Endothelial cell of umbilical vein (primary cell): ENCODE measurements around the gene ELL2. TPM values are rescaled to one million over a fixed set of nuclear protein-coding genes. Genes with fewer than 3 reads are reported as not detected.

Experiments
- BruUV-seq: library from RNA; stranded (reverse); fragments of 400-500 nt; replicated peaks from 2 replicates; lab custom pipeline; 2021; lab: Mats Ljungman, UMichigan
- CTCF ChIA-PET: fragments of 300-600, 350-600 bp; sonication (Branson Sonifier 250); formaldehyde crosslinking; loops from one replicate; lab custom pipeline; 2021; ENCODE audit warnings: antibody characterized with exemption, inconsistent platforms; lab: Charles Lee
- POLR2A ChIA-PET: fragments of 300-600, 350-600 bp; sonication (Branson Sonifier 250); formaldehyde crosslinking; loops from one replicate; lab custom pipeline; 2021; ENCODE audit warnings: antibody characterized with exemption, inconsistent platforms; lab: Charles Lee
- DNase-seq: peaks from one replicate; pipeline ENCODE4 v3.0.0-alpha.2; 2011; ENCODE audit warnings: low read depth, low spot score
- FAIRE-seq: peaks from 2 replicates; lab custom pipeline; 2011; peaks lifted over from hg19 to GRCh38; lab: Jason Lieb, UNC
- H2AFZ ChIP-seq: 2 replicates; pipeline ENCODE4 v1.6.0; 2012; ENCODE audit warnings: low read depth, low read length, control low read depth, inconsistent platforms
- H3K27ac ChIP-seq: 2 replicates; pipeline ENCODE4 v1.5.1; 2011; ENCODE audit warnings: low read depth, mild to moderate bottlenecking, control low read depth, low read length, moderate library complexity; ENCODE audit not compliant: insufficient read depth
- H3K27me3 ChIP-seq, 2 experiments: 2 replicates each; pipeline versions ENCODE4 v1.6.0 to v1.6.1; 2011; ENCODE audit warnings: low read length in 2 of 2, mixed read lengths in 1 of 2; ENCODE audit not compliant: control insufficient read depth in 2 of 2, insufficient read depth in 2 of 2
- H3K36me3 ChIP-seq, 2 experiments: 2 replicates in 1 of 2; 3 replicates in 1 of 2; pipeline ENCODE4 v1.5.1; 2011; ENCODE audit warnings: low read length in 2 of 2, mild to moderate bottlenecking in 1 of 2, moderate library complexity in 1 of 2; ENCODE audit not compliant: control insufficient read depth in 2 of 2, insufficient read depth in 2 of 2; ENCODE audit errors: extremely low read depth in 1 of 2
- H3K4me1 ChIP-seq: 3 replicates; pipeline ENCODE4 v1.5.1; 2011; ENCODE audit warnings: mild to moderate bottlenecking, low read length; ENCODE audit not compliant: control insufficient read depth, insufficient read depth; ENCODE audit errors: extremely low read depth
- H3K4me2 ChIP-seq: 2 replicates; pipeline ENCODE4 v1.6.1; 2011; ENCODE audit warnings: low read length, control low read depth, mixed read lengths; ENCODE audit not compliant: insufficient read depth
- H3K4me3 ChIP-seq, 3 experiments: fragments of 200-600 bp in 1 of 3; sonication (generic), shearing (Covaris generic) in 1 of 3; replicated peaks in 1 of 3; 2 replicates each; pipeline ENCODE4 v1.5.1; 2011 to 2016; ENCODE audit warnings: control low read depth in 3 of 3, low read length in 3 of 3, mild to moderate bottlenecking in 2 of 3, inconsistent platforms in 1 of 3, low read depth in 1 of 3, moderate library complexity in 1 of 3; ENCODE audit not compliant: insufficient read depth in 1 of 3
- H3K79me2 ChIP-seq: 2 replicates; pipeline ENCODE4 v1.6.0; 2012; ENCODE audit warnings: low read length, inconsistent platforms; ENCODE audit not compliant: control insufficient read depth, insufficient read depth
- H3K9ac ChIP-seq: replicated peaks from 2 replicates; pipeline ENCODE3; 2011; ENCODE audit warnings: low read length, control low read depth; ENCODE audit not compliant: insufficient read depth; ENCODE audit errors: extremely low read depth
- H3K9me1 ChIP-seq: replicated peaks from 3 replicates; pipeline ENCODE4 v1.6.0; 2011; ENCODE audit warnings: mild to moderate bottlenecking, low read length; ENCODE audit not compliant: control insufficient read depth, insufficient read depth; ENCODE audit errors: extremely low read depth
- H3K9me3 ChIP-seq: replicated peaks from 2 replicates; pipeline ENCODE4 v1.5.1; 2012; ENCODE audit warnings: low read length, inconsistent platforms; ENCODE audit not compliant: control insufficient read depth, insufficient read depth
- H4K20me1 ChIP-seq: replicated peaks from 2 replicates; pipeline ENCODE3; 2011; ENCODE audit warnings: mild to moderate bottlenecking, low read length; ENCODE audit not compliant: control insufficient read depth, insufficient read depth; ENCODE audit errors: extremely low read depth
- EZH2 ChIP-seq: IDR thresholded peaks from 2 replicates; pipeline ENCODE4 v1.6.1; 2012; ENCODE audit warnings: borderline replicate concordance, low read depth, mild to moderate bottlenecking, moderate library complexity, low read length, inconsistent platforms; ENCODE audit not compliant: severe bottlenecking
- FOS ChIP-seq: IDR thresholded peaks from 2 replicates; pipeline ENCODE4 v1.6.1; 2011; ENCODE audit warnings: mild to moderate bottlenecking, low read length, moderate library complexity, borderline replicate concordance; ENCODE audit not compliant: insufficient read depth
- GATA2 ChIP-seq: IDR thresholded peaks from 2 replicates; pipeline ENCODE4 v1.7.0; 2011; ENCODE audit warnings: low read depth, mild to moderate bottlenecking, moderate library complexity, mixed read lengths, low read length; ENCODE audit not compliant: insufficient read length, insufficient read depth
- JUN ChIP-seq: IDR thresholded peaks from 2 replicates; pipeline ENCODE4 v1.6.1; 2011; ENCODE audit warnings: borderline replicate concordance, low read depth; ENCODE audit not compliant: insufficient read length, insufficient read depth
- MYC ChIP-seq: IDR thresholded peaks from one replicate; pipeline ENCODE4 v1.6.1; 2011; ENCODE audit warnings: mild to moderate bottlenecking, low read depth, low read length
- POLR2A ChIP-seq: IDR thresholded peaks from 2 replicates; pipeline ENCODE4 v1.6.1; 2012; ENCODE audit warnings: low read depth, mild to moderate bottlenecking, control low read depth, low read length
- POLR2AphosphoS5 ChIP-seq: IDR thresholded peaks from 2 replicates; pipeline ENCODE4 v1.6.1; 2012; ENCODE audit warnings: low read depth, mild to moderate bottlenecking, control low read depth, low read length, moderate library complexity; ENCODE audit not compliant: insufficient read depth
- dilution Hi-C: fragments of 300-500 bp; cut with MboI; formaldehyde crosslinking; loops from one replicate; pipeline ENCODE4 v1.15.0; 2019; ENCODE audit warnings: low sequenced_read_pairs; ENCODE audit not compliant: extremely low pct_ligation_motif_present
- intact Hi-C: fragments of 100-400 bp; cut with micrococcal nuclease; formaldehyde crosslinking; loops from one replicate; pipeline ENCODE4 v1.10.0; 2022
- polyA plus RNA-seq, 4 experiments: library from polyadenylated mRNA; depleted of rRNA in 3 of 4; stranded (reverse) in 3 of 4; unstranded in 1 of 4; fragments of >200 nt; gene quantifications; 2 replicates each; pipeline versions ENCODE4 v1.2.1 to v1.2.3, GENCODE V29; 2011 to 2012; ENCODE audit warnings: missing spikeins in 1 of 4
- total RNA-seq: library from RNA; stranded (reverse); gene quantifications from 2 replicates; pipeline ENCODE4 v1.2.3, GENCODE V29; 2021
- TF ChIP-seq, protein P1 (sequence below), 2 donors: IDR thresholded peaks; 1 replicate in 1 of 2; 2 replicates in 1 of 2; pipeline ENCODE4 v1.5.1; 2011; ENCODE audit warnings: low read length in 2 of 2, mild to moderate bottlenecking in 2 of 2, moderate library complexity in 2 of 2, control low read depth in 1 of 2, inconsistent platforms in 1 of 2, low read depth in 1 of 2; ENCODE audit not compliant: insufficient read depth in 1 of 2; ENCODE audit errors: extremely low read depth in 1 of 2
- TF ChIP-seq, protein P2 (sequence below): IDR thresholded peaks from 2 replicates; pipeline ENCODE4 v1.6.1; 2011; ENCODE audit not compliant: insufficient read depth, insufficient read length

The ELL2 gene
- total and polyA plus RNA-seq, 2 donors (not counting 3 experiments of a cell fraction or from before 2014, with no cell fraction given), result 6.8 to 26.0 TPM

DNA sequence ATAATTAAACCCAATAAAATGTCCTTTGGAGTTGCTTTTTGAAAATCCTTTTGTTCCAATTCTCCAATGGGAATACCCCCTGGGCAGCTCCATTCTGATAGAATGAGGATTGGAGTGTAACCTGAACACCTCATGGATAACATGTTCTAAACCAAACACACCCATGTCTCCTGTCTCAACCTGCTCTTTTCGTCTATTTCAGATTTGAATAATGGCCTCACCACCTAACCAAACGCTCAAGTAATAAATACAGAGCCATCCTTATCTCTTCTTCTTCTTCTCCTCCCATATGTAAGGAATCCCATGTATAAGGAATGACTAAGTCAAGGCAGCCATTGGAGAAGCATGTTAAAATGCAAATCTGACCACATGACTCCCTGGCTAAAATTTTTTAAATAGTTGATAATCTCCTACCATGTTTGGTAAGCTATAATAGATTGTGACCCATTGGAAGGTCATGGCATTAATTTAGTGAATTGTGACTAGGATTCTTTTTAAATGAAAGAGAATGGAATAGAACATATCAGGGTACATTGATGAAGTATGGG, 26.0 kb downstream of the ELL2 start:
- Histone ChIP-seq H3K27ac (no peak overlapping the region), H3K4me2 (no peak overlapping the region), H3K9me3 (no peaks in the 10 kb centered on the region), H3K79me2 (peaks cover 3% of the 10 kb centered on the region), H3K4me1 (no peaks in the 10 kb centered on the region), H2AFZ (no peak overlapping the region), H3K36me3 (no peaks in the 10 kb centered on the region), H3K27me3 (no peaks in the 10 kb centered on the region), H3K9ac (no peak overlapping the region), H3K4me3 (no peak overlapping the region), H3K9me1 (no peaks in the 10 kb centered on the region), H4K20me1 (no peaks in the 10 kb centered on the region)
- TF ChIP-seq, protein P1, sequence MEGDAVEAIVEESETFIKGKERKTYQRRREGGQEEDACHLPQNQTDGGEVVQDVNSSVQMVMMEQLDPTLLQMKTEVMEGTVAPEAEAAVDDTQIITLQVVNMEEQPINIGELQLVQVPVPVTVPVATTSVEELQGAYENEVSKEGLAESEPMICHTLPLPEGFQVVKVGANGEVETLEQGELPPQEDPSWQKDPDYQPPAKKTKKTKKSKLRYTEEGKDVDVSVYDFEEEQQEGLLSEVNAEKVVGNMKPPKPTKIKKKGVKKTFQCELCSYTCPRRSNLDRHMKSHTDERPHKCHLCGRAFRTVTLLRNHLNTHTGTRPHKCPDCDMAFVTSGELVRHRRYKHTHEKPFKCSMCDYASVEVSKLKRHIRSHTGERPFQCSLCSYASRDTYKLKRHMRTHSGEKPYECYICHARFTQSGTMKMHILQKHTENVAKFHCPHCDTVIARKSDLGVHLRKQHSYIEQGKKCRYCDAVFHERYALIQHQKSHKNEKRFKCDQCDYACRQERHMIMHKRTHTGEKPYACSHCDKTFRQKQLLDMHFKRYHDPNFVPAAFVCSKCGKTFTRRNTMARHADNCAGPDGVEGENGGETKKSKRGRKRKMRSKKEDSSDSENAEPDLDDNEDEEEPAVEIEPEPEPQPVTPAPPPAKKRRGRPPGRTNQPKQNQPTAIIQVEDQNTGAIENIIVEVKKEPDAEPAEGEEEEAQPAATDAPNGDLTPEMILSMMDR (IDR thresholded peaks at IDR 0.05; ENCODE audit: extremely low read depth in 1 of 2, insufficient read depth in 1 of 2, low read depth in 1 of 2, low read length in 2 of 2), result no peak
- TF ChIP-seq POLR2A (no peak), FOS (no peak), EZH2 (no peak), POLR2AphosphoS5 (no peak), MYC (no peak), GATA2 (no peak), JUN (no peak)
- TF ChIP-seq, protein P2, sequence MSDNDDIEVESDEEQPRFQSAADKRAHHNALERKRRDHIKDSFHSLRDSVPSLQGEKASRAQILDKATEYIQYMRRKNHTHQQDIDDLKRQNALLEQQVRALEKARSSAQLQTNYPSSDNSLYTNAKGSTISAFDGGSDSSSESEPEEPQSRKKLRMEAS, result no peak
- dilution Hi-C loops (no loop called here), intact Hi-C loops (no loop called here)
- CTCF ChIA-PET, result interaction anchor here (1.0 to 1.9 kb wide), 4 partner anchors 10 to 401 kb away, joined by 3 to 5 read pairs (median 4); no protein-coding TSS in a partner anchor
- no TSS peak for BruUV-seq
- FAIRE-seq (no peak), DNase-seq (no peak)
- POLR2A ChIA-PET, result no interaction called here
